ENCODE data around the gene CORO7. TPM values are rescaled to one million over a fixed set of nuclear protein-coding genes. Genes with fewer than 3 reads are reported as not detected.
A peak's percentile ranks its signal among the peaks of the same experiment; 100 is the strongest.

The CORO7 gene
- total and polyA plus RNA-seq, 9 of the 15 experiments (the other 6 are each of a cell fraction or from before 2014, with no cell fraction given), result 0.45 to 77.2 (median 18.7) TPM

DNA sequence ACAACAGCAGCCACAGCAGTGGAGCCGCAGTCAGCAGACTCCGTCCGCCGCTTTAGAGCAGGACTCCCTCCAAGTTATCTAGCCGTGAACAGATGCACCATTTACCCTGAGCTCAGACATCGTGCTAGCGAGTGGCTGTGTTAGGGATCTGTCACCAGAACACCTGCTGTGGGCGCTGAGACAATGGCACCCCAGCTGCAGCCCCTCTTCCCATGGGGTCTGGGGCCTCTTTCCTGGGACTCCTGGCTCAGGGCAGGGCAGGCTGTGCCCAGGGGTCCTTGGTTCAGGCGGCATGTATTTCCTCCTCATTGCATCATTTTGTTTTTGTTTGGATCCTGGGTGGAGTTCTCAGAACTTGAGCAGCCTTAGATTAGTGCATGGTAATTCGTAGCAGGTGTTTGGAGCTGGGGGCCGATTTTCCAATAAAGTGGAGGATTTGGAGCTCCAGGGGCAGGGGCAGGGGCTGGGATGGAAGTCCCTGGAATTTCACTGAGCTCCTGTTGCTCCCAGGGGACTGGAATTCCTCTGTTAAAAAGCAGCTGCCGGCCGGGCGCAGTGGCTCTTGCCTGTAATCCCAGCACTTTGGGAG lies 34.6 kb upstream of the CORO7 start (continued):
- TF ChIP-seq, protein P1, sequence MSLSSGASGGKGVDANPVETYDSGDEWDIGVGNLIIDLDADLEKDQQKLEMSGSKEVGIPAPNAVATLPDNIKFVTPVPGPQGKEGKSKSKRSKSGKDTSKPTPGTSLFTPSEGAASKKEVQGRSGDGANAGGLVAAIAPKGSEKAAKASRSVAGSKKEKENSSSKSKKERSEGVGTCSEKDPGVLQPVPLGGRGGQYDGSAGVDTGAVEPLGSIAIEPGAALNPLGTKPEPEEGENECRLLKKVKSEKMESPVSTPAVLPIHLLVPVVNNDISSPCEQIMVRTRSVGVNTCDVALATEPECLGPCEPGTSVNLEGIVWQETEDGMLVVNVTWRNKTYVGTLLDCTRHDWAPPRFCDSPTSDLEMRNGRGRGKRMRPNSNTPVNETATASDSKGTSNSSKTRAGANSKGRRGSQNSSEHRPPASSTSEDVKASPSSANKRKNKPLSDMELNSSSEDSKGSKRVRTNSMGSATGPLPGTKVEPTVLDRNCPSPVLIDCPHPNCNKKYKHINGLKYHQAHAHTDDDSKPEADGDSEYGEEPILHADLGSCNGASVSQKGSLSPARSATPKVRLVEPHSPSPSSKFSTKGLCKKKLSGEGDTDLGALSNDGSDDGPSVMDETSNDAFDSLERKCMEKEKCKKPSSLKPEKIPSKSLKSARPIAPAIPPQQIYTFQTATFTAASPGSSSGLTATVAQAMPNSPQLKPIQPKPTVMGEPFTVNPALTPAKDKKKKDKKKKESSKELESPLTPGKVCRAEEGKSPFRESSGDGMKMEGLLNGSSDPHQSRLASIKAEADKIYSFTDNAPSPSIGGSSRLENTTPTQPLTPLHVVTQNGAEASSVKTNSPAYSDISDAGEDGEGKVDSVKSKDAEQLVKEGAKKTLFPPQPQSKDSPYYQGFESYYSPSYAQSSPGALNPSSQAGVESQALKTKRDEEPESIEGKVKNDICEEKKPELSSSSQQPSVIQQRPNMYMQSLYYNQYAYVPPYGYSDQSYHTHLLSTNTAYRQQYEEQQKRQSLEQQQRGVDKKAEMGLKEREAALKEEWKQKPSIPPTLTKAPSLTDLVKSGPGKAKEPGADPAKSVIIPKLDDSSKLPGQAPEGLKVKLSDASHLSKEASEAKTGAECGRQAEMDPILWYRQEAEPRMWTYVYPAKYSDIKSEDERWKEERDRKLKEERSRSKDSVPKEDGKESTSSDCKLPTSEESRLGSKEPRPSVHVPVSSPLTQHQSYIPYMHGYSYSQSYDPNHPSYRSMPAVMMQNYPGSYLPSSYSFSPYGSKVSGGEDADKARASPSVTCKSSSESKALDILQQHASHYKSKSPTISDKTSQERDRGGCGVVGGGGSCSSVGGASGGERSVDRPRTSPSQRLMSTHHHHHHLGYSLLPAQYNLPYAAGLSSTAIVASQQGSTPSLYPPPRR (CRISPR knock-in tag; IDR thresholded peaks at IDR 0.05; ENCODE audit: borderline replicate concordance), result no peak
- TF ChIP-seq CC2D1A (IDR thresholded peaks at IDR 0.05), result no peak
- TF ChIP-seq ZNF551 (CRISPR knock-in tag; IDR thresholded peaks at IDR 0.05), result no peak
- TF ChIP-seq, protein P2, sequence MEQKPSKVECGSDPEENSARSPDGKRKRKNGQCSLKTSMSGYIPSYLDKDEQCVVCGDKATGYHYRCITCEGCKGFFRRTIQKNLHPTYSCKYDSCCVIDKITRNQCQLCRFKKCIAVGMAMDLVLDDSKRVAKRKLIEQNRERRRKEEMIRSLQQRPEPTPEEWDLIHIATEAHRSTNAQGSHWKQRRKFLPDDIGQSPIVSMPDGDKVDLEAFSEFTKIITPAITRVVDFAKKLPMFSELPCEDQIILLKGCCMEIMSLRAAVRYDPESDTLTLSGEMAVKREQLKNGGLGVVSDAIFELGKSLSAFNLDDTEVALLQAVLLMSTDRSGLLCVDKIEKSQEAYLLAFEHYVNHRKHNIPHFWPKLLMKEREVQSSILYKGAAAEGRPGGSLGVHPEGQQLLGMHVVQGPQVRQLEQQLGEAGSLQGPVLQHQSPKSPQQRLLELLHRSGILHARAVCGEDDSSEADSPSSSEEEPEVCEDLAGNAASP (IDR thresholded peaks at IDR 0.05), result no peak
- TF ChIP-seq SMAD3 (CRISPR knock-in tag; conservative IDR thresholded peaks at IDR 0.05), result peak; percentile 89
- TF ChIP-seq MEF2A (IDR thresholded peaks at IDR 0.05; ENCODE audit: control insufficient read depth, low read depth, low read length), result no peak
- 0 out of 2 replicates have a peak, but pooled peaks have one; percentile 45 for TF ChIP-seq KLF1 (tag; IDR thresholded peaks at IDR 0.05)
- TF ChIP-seq, protein P3, sequence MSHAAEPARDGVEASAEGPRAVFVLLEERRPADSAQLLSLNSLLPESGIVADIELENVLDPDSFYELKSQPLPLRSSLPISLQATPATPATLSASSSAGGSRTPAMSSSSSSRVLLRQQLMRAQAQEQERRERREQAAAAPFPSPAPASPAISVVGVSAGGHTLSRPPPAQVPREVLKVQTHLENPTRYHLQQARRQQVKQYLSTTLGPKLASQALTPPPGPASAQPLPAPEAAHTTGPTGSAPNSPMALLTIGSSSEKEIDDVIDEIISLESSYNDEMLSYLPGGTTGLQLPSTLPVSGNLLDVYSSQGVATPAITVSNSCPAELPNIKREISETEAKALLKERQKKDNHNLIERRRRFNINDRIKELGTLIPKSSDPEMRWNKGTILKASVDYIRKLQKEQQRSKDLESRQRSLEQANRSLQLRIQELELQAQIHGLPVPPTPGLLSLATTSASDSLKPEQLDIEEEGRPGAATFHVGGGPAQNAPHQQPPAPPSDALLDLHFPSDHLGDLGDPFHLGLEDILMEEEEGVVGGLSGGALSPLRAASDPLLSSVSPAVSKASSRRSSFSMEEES (CRISPR knock-in tag; IDR thresholded peaks at IDR 0.05), result no peak
- TF ChIP-seq ZNF175 (CRISPR knock-in tag; IDR thresholded peaks at IDR 0.05; ENCODE audit: low read depth), result peak; percentile 97
- TF ChIP-seq MCM7 (IDR thresholded peaks at IDR 0.05), result no peak
- no peak for TF ChIP-seq ZC3H11A (IDR thresholded peaks at IDR 0.05; ENCODE audit: low read depth, low read length)
- TF ChIP-seq, protein P4, sequence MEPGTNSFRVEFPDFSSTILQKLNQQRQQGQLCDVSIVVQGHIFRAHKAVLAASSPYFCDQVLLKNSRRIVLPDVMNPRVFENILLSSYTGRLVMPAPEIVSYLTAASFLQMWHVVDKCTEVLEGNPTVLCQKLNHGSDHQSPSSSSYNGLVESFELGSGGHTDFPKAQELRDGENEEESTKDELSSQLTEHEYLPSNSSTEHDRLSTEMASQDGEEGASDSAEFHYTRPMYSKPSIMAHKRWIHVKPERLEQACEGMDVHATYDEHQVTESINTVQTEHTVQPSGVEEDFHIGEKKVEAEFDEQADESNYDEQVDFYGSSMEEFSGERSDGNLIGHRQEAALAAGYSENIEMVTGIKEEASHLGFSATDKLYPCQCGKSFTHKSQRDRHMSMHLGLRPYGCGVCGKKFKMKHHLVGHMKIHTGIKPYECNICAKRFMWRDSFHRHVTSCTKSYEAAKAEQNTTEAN (CRISPR knock-in tag; IDR thresholded peaks at IDR 0.05), result no peak
- no peak for TF ChIP-seq BMI1 (IDR thresholded peaks at IDR 0.05; ENCODE audit: low read length)
- no peak for TF ChIP-seq ATF1 (CRISPR knock-in tag; IDR thresholded peaks at IDR 0.05)
- TF ChIP-seq ATF1 (tag; IDR thresholded peaks at IDR 0.05), result no peak
- TF ChIP-seq NUFIP1 (IDR thresholded peaks at IDR 0.05; ENCODE audit: partially characterized antibody), result no peak
- no peak for TF ChIP-seq U2AF2 (optimal IDR thresholded peaks at IDR 0.05; ENCODE audit: low read depth, low read length)
- no peak for TF ChIP-seq BRF1 (IDR thresholded peaks at IDR 0.05; ENCODE audit: borderline replicate concordance, extremely low read depth, insufficient read length)
- TF ChIP-seq ZNF79 (CRISPR knock-in tag; IDR thresholded peaks at IDR 0.05; ENCODE audit: low read depth), result peak; percentile 84
- no peak for TF ChIP-seq ZNF143 (CRISPR knock-in tag; IDR thresholded peaks at IDR 0.05)
- no peak for TF ChIP-seq GATAD2B (IDR thresholded peaks at IDR 0.05; ENCODE audit: borderline replicate concordance)
- TF ChIP-seq ZNF699 (CRISPR knock-in tag; IDR thresholded peaks at IDR 0.05; ENCODE audit: insufficient replicate concordance), result no peak

Measured in K562 (cell line).